Epidermal melanocyte (primary cell): ENCODE results near the gene FSIP1.

Source experiments
- DNase-seq: peaks from one replicate; pipeline ENCODE4 v3.0.0; 2011; ENCODE audit warnings: low spot score; ENCODE audit not compliant: insufficient read length

The FSIP1 gene

GRCh38 chr15:39623529-39623931 lies 159.1 kb downstream of the FSIP1 start:
- no peak for DNase-seq

DNA sequence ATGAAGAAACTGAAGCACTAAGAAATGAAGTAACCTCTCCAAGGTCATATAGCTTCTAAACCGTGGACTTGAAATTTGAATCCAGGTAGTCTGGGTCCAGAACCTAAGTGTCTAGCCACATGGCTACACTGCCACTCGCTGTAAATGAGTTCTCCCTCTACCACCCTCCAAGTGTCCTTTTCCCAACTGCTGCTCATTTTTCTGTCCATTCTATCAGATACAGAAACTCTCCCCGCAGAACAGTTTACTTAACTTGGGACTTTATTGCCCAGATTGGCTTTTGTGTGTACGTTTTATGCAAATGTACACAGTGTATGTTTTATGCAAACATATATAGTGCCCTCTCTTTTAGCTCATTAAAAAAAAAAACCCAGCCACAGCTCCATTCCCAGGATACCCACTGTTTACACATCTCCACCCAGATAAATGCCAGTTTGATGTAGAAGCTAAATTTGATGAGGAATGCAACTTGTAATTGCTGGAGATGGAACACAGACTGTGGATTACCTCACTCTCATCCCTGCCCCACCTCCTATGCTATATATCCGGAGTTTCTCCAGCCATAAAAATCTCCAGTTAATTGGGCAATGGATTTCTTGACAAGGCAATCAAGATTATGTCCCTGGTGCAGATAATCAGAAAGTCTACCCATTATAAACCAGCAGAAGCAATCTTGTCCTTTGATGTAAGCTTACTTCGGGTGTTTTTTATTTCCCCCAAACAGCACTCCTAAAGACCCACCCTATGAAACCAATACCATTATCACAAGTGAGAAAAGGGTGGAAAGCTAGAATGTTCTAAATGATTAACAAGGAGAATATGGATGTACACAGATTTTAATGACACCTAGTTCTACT lies 159.8 kb downstream of the FSIP1 start:
- DNase-seq = no peak

DNA sequence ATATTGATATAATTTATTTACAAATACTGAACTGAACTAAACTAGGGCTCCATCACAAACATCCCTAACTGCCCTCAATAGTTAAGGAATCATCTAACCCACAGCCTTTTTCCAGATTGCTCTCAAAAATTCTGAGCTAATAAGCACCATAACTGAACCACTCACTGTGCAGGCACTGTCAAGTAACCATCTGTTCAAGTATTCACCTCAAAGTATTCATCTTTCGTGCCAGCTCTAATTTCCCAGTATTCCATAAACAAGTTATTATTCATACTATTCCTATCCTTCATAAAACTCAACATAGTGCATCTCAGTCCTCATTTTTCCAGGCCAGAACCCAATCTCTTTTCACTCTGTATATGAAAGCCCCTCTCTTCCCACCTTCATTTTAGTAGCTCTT lies 160.7 kb downstream of the FSIP1 start:
- DNase-seq = no peak

DNA sequence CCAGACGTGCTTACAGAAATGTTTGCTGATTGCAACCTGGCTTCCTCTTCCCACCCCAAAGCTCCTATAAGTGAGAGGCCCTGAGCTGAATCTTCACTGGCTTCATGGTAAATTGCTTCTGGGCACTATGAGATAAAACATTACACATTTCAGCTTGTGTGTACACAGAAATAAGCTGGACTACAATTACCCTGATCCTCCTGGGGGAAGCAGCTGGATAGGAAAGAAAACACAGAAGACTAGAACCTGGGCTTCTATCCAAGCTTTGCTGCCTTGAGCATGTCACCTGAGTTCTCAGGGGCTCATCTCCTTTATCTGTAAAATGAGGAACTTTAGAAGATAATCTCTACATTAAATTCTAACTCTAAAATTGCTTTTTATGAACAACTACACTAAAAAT lies 161.4 kb downstream of the FSIP1 start:
- no peak for DNase-seq

DNA sequence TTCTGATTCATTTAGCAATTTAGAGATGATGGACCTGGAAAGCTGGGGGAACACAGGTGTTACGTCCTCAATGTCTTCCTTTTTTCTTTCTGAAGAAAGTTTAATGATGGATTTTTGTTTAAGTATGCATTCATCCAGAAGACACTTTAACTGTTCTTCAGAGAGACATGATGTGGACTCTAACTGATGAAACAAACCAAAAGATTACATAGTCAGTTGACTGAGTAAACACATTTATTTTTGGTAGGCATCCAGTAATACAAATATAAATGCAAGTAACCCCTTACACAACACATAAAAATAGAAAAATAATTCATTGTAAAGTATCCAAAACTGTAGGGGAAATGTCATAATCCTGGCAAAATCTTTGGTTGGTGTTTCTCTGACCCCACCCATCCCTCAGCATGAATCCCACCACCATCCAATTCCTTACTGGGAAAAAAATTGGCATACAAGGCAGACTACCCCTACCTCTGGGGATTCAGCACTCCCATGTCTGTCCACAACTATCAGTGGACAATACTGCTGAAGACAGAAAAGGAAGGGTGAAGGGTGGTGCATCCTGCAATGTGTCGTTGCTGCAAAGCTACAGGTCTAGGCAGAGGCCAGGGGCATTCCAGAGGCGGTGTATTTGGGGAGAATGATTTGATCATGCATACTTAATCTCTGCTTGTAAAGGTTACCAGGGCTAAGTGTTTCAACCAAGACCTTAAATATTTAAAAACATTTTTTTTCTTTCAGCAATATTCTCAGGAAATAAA lies 164.4 kb downstream of the FSIP1 start:
- DNase-seq = no peak

- no peak for DNase-seq
Measured at GRCh38 chr15:39616731-39617455, 165.7 kb downstream of the FSIP1 start.

DNA sequence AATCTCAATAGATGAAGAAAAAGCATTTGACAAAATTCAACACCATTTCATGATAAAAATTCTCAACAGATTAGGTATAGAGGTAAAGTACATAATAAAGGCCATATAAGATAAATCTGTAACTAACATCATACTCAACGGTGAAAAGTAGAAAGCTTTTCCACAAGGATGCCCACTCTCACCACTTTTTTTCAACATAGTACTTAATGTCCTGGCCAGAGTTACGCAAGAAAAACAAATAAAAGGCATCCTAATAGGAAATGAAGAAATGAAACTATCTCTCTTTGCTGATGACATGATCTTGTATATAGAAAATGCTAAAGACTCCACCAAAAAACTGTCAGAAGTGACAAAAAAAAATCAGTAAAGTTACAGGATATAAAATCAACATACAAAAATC lies 168.8 kb downstream of the FSIP1 start:
- no peak for DNase-seq

- DNase-seq = no peak
Measured at GRCh38 chr15:39613271-39613670, 169.4 kb downstream of the FSIP1 start.

GRCh38 chr15:39610665-39611064 lies 172.0 kb downstream of the FSIP1 start:
- DNase-seq = no peak

- no peak for DNase-seq
Measured at GRCh38 chr15:39609166-39609916, 173.3 kb downstream of the FSIP1 start.

DNA sequence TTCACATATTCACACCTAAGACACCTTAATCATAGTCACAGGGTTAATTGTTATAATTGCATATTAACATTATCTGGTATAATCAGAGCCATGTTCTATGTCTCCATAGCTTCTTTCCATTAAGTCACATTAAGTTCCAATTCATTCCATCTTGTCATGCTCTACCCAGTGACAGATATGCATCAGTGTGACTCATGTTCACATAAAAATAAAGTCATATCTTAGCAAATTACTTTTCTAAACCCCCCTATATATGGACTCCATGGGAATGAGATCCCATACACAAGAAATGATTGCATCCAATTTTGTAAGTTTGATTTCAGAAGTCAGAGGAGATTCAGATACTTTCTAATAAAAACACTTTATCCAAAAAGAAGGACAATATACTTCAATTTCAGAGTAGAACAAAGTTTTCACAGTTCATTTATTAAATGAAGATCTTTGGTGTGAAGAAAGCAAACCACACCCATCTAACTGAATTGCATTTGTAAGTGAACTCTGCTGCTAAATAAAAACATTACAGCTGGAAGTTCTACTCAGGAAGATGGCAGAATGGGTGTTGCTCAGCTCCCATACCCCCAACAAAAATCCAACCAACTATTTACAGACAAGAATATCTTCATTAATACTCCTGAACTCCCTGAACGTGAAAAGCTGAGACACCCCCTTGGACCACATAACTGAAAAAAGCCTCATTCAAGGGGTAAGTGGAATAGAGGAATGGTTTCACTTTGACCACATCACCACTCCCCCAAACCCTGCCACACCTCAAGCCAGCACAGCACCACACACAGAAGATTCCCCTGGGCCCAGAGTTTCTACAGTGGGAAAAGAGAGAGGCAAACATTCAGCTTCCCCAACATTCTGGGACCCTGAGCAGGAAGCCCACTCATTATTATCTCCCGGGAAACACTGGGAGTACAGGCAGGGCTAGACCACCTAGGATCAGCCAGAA lies 174.2 kb downstream of the FSIP1 start:
- no peak for DNase-seq

- DNase-seq = no peak
Measured at GRCh38 chr15:39605146-39605545, 177.5 kb downstream of the FSIP1 start.

DNA sequence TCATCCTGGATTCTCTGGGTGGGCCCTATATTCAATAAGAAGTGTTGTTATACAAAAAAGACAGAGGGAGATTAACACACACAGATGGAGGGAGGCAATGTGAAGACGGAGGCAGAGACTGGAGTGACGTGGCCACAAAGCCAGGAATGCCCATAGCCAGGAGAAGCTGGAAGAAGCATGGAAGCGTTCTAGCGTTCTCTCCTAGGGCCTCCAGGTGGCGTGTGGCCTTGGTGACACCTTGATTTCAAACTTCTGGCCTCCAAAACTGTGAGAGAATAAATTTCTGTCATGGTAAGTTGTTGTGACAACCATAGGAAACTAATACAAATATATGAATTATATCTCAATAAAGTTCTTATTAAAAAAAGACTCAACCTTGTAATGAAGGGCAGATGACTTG lies 180.5 kb downstream of the FSIP1 start:
- no peak for DNase-seq

GRCh38 chr15:39599871-39600270 lies 182.8 kb downstream of the FSIP1 start:
- no peak for DNase-seq

GRCh38 chr15:39598958-39599845 lies 183.4 kb downstream of the FSIP1 start:
- DNase-seq = no peak

GRCh38 chr15:39598186-39598850 lies 184.3 kb downstream of the FSIP1 start:
- no peak for DNase-seq

DNA sequence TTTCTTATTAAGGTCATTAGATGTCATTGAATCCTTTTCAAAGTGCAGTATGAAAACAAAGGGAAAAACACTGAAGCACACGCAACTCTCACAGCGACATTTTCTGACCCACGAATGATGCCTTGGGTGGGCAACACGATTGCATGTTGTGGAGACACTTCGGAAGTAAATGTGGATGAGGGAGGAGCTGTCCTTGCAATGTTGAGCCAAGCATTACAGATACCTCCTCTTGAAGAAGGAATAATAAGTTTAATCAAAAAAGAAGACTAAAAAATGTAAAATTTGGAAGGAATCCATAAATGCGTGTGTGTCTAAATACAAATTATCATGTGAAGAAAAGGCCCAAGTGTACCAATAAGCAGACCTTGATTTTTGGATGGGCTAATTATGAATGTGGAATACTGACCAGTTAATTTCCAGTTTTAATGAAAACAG lies 184.9 kb downstream of the FSIP1 start:
- no peak for DNase-seq

- DNase-seq = no peak
Measured at GRCh38 chr15:39597336-39597735, 185.3 kb downstream of the FSIP1 start.
